Measurements from ENCODE around the gene ABCA10. TPM values are rescaled to one million over a fixed set of nuclear protein-coding genes. Genes with fewer than 3 reads are reported as not detected.

The ABCA10 gene
- total RNA-seq, 4 donors from 2014 or later: 2.7 to 15.1 (median 5.5) TPM

DNA sequence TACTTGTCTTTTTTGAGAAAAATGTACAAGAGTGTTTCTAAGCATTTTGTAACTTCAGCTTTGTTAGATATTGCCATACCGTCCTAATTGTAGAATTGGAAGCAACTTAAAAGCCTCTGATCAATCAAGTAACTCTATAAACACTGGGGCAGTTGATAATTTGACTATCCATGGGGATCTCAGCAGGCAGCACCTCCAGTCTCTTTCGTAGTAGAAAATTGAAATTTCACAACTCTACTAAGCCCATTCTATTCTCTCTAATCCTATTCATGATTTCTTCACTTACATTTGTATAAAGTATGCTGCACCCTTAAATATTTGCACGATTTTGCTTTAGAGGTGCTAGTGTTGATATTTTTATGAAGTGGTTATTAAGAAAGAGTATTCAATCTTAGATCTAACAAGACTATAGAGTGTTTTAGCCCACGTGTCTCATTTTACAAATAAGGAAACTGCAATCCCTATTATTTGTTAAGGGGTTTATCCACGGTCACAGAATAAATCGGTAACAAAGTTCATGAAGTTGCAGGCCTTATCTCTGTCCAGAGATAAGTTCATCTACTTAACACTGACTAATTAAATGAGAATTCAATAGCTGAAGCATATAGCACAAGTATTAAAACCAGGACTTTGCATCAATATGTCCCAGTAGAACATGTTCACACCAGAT lies 97.9 kb downstream of the ABCA10 start:
- TF ChIP-seq POLR2AphosphoS5 (IDR thresholded peaks at IDR 0.05): no peak
- TF ChIP-seq EP300 (IDR thresholded peaks at IDR 0.05): no peak
- TF ChIP-seq CTCF (IDR thresholded peaks at IDR 0.05): no peak
- no peak for TF ChIP-seq POLR2A (IDR thresholded peaks at IDR 0.05)
- H3K27ac ChIP-seq: no peak overlapping the region
- peaks cover 0 to 50% of the 10 kb centered on the region in 2 donors for H3K36me3 ChIP-seq
- H3K27me3 ChIP-seq: no peaks in the 10 kb centered on the region
- WGBS, 2 donors (ENCODE audit: low coverage in 1 of 2): 59 to 69% methylated on average over 6 of the region's 6 CpGs
- ATAC-seq: no peak
- H3K4me1 ChIP-seq: no peaks in the 10 kb centered on the region
- H3K4me3 ChIP-seq: no peak overlapping the region
- H3K9me3 ChIP-seq: no peaks in the 10 kb centered on the region

- TF ChIP-seq CTCF (IDR thresholded peaks at IDR 0.05) (no peak), POLR2AphosphoS5 (IDR thresholded peaks at IDR 0.05) (no peak), POLR2A (IDR thresholded peaks at IDR 0.05) (no peak), EP300 (IDR thresholded peaks at IDR 0.05) (no peak)
- H3K9me3 ChIP-seq: no peaks in the 10 kb centered on the region
- peaks cover 0 to 53% of the 10 kb centered on the region in 2 donors for H3K36me3 ChIP-seq
- no peaks in the 10 kb centered on the region for H3K27me3 ChIP-seq
- no peak for ATAC-seq
- H3K4me3 ChIP-seq: no peak overlapping the region
- H3K4me1 ChIP-seq: peaks cover 0 to 8% (median 0%) of the 10 kb centered on the region in 3 donors
- 86 to 89% methylated on average over 1 of the region's 1 CpG for WGBS, 2 donors (ENCODE audit: low coverage in 1 of 2)
- no peak overlapping the region for H3K27ac ChIP-seq
Observed at GRCh38 chr17:69123626-69124025, 105.0 kb downstream of the ABCA10 start.

DNA sequence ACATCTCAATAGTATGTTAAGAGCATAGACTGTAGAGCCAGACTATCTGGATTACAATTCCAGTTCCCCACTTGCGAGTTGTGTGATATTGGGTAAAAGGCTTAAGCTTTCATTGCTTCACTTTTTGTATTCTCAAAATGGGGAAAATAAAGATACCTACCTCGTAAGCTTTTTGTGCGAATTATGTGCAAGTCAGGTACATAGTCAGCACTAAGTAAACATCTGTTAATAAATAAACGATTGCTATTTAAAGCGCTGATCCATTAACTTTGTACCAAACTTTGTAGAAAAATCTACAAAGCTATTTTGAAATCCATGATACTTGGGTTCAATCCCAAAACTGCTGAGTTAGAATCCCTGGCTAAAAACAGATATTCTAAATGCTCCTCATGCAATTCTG lies 106.6 kb downstream of the ABCA10 start:
- TF ChIP-seq POLR2A (IDR thresholded peaks at IDR 0.05) (no peak), CTCF (IDR thresholded peaks at IDR 0.05) (no peak), EP300 (IDR thresholded peaks at IDR 0.05) (no peak), POLR2AphosphoS5 (IDR thresholded peaks at IDR 0.05) (no peak)
- H3K27me3 ChIP-seq: no peaks in the 10 kb centered on the region
- H3K9me3 ChIP-seq: no peaks in the 10 kb centered on the region
- H3K4me3 ChIP-seq: no peak overlapping the region
- 93 to 94% methylated on average over 5 of the region's 5 CpGs for WGBS, 2 donors (ENCODE audit: low coverage in 1 of 2)
- no peak for ATAC-seq
- H3K36me3 ChIP-seq: peaks cover 0 to 43% of the 10 kb centered on the region in 2 donors
- H3K4me1 ChIP-seq: peaks cover 0 to 16% (median 5%) of the 10 kb centered on the region in 3 donors
- no peak overlapping the region for H3K27ac ChIP-seq

GRCh38 chr17:69117855-69118784 lies 110.5 kb downstream of the ABCA10 start:
- TF ChIP-seq EP300 (IDR thresholded peaks at IDR 0.05) (no peak), CTCF (IDR thresholded peaks at IDR 0.05) (no peak), POLR2A (IDR thresholded peaks at IDR 0.05) (no peak), POLR2AphosphoS5 (IDR thresholded peaks at IDR 0.05) (no peak)
- ATAC-seq: no peak

More at GRCh38 chr17:69117855-69118784, 110.5 kb downstream of the ABCA10 start:
- no peak overlapping the region for H3K4me3 ChIP-seq
- H3K27me3 ChIP-seq: no peaks in the 10 kb centered on the region
- no peaks in the 10 kb centered on the region for H3K9me3 ChIP-seq
- WGBS, 2 donors (ENCODE audit: low coverage in 1 of 2): 32% methylated on average over 2 of the region's 2 CpGs
- H3K4me1 ChIP-seq: peaks cover 0 to 21% (median 5%) of the 10 kb centered on the region in 3 donors
- peaks cover 0 to 32% of the 10 kb centered on the region in 2 donors for H3K36me3 ChIP-seq
- H3K27ac ChIP-seq: no peak overlapping the region
